ENCODE results near the gene PCDH9.

- TF ChIP-seq, protein P1, sequence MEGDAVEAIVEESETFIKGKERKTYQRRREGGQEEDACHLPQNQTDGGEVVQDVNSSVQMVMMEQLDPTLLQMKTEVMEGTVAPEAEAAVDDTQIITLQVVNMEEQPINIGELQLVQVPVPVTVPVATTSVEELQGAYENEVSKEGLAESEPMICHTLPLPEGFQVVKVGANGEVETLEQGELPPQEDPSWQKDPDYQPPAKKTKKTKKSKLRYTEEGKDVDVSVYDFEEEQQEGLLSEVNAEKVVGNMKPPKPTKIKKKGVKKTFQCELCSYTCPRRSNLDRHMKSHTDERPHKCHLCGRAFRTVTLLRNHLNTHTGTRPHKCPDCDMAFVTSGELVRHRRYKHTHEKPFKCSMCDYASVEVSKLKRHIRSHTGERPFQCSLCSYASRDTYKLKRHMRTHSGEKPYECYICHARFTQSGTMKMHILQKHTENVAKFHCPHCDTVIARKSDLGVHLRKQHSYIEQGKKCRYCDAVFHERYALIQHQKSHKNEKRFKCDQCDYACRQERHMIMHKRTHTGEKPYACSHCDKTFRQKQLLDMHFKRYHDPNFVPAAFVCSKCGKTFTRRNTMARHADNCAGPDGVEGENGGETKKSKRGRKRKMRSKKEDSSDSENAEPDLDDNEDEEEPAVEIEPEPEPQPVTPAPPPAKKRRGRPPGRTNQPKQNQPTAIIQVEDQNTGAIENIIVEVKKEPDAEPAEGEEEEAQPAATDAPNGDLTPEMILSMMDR (IDR thresholded peaks at IDR 0.05): no peak
- TF ChIP-seq EP300 (IDR thresholded peaks at IDR 0.05) (no peak), POLR2A (IDR thresholded peaks at IDR 0.05) (no peak)
These were observed 439.3 kb downstream of the PCDH9 start for GRCh38 chr13:66790861-66791260.
